DMS114 treated with DMSO at 0.1 percent for 48 hours (cell line): ENCODE measurements around the gene SUZ12.
"Not testable (repeated sequence)": the region's sequence is repeated elsewhere in the genome, so short reads cannot be mapped to it uniquely, and the experiment has no call there.

Source experiments
- DNase-seq: peaks from one replicate; lab custom pipeline; 2025; ENCODE audit not compliant: unreplicated experiment; lab: John Stamatoyannopoulos, UW

SUZ12 gene

DNA sequence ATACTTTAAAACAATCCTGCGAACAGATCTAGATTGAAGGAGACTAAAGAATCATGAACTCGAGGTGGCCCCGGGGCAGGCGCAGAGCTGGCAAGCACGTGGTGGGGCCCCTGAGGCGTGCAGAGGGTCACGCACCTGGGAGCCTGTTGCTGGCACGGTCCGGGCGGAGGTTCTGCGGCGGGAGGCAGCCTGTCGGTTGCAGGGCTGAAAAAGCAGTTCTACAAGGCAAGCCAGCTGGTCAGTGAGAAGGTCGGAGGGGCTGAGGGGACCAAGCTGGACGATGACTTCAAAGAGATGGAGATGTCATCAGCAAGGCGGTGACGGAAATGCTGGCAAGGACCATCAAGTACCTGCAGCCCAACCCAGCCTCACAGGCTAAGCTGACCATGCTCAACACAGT is 103.4 kb downstream of the SUZ12 start:
- not testable (repeated sequence) for DNase-seq

DNA sequence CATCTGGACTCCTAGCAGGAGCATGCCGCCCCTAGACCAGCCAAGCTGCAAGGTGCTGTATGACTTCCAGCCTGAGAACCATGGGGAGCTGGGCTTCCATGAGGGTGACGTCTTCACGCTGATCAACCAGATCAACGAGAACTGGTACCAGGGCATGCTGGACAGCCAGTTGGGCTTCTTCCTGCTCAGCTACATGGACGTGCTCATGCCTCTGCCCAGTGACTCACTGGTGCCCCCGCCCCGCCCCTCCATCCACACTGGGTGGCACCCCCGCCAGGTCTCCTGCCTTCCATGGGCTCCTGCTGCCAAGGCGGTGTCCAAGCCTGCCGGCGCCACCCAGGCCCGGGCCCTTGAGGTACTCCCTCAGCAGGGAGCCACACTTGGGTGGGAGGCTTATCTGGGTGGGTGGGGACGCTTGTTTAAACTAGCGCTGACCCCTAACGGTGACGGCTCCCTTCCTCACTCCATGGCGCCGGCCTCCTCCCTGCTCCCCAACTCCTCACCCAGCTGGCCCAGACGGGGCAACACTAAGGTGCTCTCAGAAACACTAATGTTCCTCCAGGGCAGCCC is 104.6 kb downstream of the SUZ12 start:
- not testable (repeated sequence) for DNase-seq

DNA sequence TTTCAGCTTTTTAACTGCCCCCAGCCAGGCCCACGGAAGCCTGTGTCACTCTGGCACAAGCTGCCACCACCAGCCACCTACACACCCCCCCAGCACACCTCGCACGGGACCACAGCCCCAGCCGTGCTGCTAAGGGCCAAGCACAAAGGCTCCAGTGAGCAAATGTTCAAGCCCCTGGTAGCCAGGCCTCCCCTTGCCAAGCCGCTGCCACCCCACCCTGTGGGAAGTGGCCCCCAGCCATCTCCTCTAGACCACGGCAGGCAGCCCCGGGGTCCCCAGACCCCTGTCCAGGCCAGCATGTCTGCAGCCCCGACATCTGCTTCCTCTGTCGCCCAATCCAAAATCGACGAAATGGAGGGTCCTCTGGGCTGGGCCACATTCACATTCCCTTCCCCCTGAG is 105.5 kb downstream of the SUZ12 start:
- DNase-seq: not testable (repeated sequence)

DNA sequence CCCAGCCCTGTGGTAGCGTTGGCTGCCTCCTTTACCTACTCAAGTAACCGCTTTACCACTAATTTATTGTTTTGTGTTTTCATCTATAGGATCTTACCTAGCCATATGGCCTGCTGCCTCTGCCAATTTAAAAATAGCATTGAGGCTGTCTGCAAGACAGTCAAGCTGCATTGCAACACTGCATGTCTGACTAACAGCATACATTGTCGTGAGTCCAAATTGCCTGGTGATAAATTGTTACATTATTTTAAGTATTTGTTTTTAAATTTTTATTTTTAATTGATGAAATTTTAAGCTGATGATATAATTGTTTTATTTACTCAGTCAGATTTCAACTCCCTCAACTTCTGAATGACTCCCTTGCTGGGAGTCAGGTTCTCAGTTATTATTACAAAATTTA is 108.8 kb downstream of the SUZ12 start:
- DNase-seq: not testable (repeated sequence)

DNA sequence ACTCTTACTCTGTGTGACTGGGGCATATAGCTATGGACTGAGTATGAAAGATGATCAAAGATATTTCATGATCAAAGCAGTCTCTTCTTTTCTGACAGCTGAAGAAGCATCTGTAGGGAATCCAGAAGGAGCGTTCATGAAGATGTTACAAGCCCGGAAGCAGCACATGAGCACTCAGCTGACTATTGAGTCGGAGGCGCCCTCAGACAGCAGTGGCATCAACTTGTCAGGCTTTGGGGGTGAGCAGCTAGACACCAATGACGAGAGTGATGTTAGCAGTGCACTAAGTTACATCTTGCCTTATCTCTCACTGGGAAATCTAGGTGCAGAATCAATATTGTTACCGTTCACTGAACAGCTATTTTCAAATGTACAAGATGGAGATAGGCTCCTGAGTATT is 110.9 kb downstream of the SUZ12 start:
- not testable (repeated sequence) for DNase-seq
